Loucy (cell line): Measurements from ENCODE around the gene QRFP.

ENCODE experiments used
- EZH2phosphoT487 ChIP-seq: fragments of 200-600 bp; IDR thresholded peaks from 2 replicates; pipeline ENCODE4 v1.6.1; 2018; ENCODE audit warnings: antibody characterized with exemption, mild to moderate bottlenecking, moderate library complexity, borderline replicate concordance
- TF ChIP-seq, protein P1 (sequence below): fragments of 200-600 bp; sonication (generic); conservative IDR thresholded peaks from 2 replicates; pipeline ENCODE4 v1.5.1; 2014; ENCODE audit warnings: mild to moderate bottlenecking, antibody characterized with exemption, low read length

- TF ChIP-seq, protein P1, sequence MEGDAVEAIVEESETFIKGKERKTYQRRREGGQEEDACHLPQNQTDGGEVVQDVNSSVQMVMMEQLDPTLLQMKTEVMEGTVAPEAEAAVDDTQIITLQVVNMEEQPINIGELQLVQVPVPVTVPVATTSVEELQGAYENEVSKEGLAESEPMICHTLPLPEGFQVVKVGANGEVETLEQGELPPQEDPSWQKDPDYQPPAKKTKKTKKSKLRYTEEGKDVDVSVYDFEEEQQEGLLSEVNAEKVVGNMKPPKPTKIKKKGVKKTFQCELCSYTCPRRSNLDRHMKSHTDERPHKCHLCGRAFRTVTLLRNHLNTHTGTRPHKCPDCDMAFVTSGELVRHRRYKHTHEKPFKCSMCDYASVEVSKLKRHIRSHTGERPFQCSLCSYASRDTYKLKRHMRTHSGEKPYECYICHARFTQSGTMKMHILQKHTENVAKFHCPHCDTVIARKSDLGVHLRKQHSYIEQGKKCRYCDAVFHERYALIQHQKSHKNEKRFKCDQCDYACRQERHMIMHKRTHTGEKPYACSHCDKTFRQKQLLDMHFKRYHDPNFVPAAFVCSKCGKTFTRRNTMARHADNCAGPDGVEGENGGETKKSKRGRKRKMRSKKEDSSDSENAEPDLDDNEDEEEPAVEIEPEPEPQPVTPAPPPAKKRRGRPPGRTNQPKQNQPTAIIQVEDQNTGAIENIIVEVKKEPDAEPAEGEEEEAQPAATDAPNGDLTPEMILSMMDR: no peak
- no peak for TF ChIP-seq EZH2phosphoT487
Measured at GRCh38 chr9:130927338-130927737, 30.7 kb upstream of the QRFP start.
